ENCODE data around the gene FBXO31. TPM values are rescaled to one million over a fixed set of nuclear protein-coding genes. Genes with fewer than 3 reads are reported as not detected.

FBXO31 gene
- total and polyA plus RNA-seq, 2 of the 13 experiments (the other 11 are each of a cell fraction or from before 2014, with no cell fraction given) = 92.4 to 101 TPM

- TF ChIP-seq ARID5B (CRISPR knock-in tag; IDR thresholded peaks at IDR 0.05) (peak; percentile 74), ZFP36L2 (CRISPR knock-in tag; IDR thresholded peaks at IDR 0.05) (no peak), KDM1A (CRISPR knock-in tag; IDR thresholded peaks at IDR 0.05) (no peak), ZNF326 (CRISPR knock-in tag; IDR thresholded peaks at IDR 0.05; ENCODE audit: borderline replicate concordance) (no peak), TRAFD1 (CRISPR knock-in tag; IDR thresholded peaks at IDR 0.05; ENCODE audit: borderline replicate concordance) (no peak), NFRKB (IDR thresholded peaks at IDR 0.05) (no peak), HBP1 (CRISPR knock-in tag; IDR thresholded peaks at IDR 0.05; ENCODE audit: low read depth) (peak; percentile 98), ZNF724P (CRISPR knock-in tag; IDR thresholded peaks at IDR 0.05; ENCODE audit: borderline replicate concordance) (peak; percentile 84; the same call in 1 of the 2 replicates), ZFP62 (CRISPR knock-in tag; IDR thresholded peaks at IDR 0.05) (0 out of 2 replicates have a peak, but pooled peaks have one; percentile 25), POLR2A (IDR thresholded peaks at IDR 0.05; ENCODE audit: insufficient read depth in 1 of 2, low read depth in 2 of 2, low read length in 2 of 2) (peak in 1 of 2 experiments; percentile 80; a peak in 2 of 4 replicates), ATF4 (CRISPR knock-in tag; IDR thresholded peaks at IDR 0.05) (peak in 1 of 2 experiments; percentile 94; a peak in 2 of 4 replicates), ARNTL (CRISPR knock-in tag; IDR thresholded peaks at IDR 0.05) (peak; percentile 93), TIGD3 (CRISPR knock-in tag; IDR thresholded peaks at IDR 0.05; ENCODE audit: borderline replicate concordance) (peak; percentile 83; the same call in 1 of the 2 replicates), CBX2 (IDR thresholded peaks at IDR 0.05; ENCODE audit: low read depth, low read length) (no peak), CBX2 (CRISPR knock-in tag; IDR thresholded peaks at IDR 0.05; ENCODE audit: low read depth) (no peak), ARNT (IDR thresholded peaks at IDR 0.05) (no peak), NFIC (IDR thresholded peaks at IDR 0.05; ENCODE audit: low read length) (no peak)
These were observed 8.6 kb upstream of the FBXO31 start, which contains the start of gene MAP1LC3B (continued) for GRCh38 chr16:87391950-87392820.

All from HepG2 (cell line).